ENCODE measurements around the gene IGFALS. TPM values are rescaled to one million over a fixed set of nuclear protein-coding genes. Genes with fewer than 3 reads are reported as not detected.

The IGFALS gene
- total and polyA plus RNA-seq, 2 donors (not counting 3 experiments of a cell fraction or from before 2014, with no cell fraction given): not detected

DNA sequence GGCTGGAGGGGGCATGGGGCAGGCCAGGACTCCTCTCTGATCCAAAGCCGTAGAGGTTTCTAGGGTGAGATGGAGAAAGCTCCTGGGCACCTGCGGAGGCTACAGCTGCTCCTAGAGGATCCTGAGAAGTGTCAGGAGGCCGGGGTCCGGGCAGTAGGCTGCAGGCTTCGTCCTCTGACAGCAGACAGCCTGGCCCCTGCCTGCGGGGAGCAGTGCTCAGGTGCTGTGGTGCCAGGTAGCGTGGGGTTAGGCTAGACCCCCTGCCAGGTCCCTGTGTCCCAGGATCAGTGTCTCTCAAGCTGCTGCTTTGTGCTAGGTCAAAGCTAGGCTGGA is 19.1 kb downstream of the IGFALS start:
- peak overlapping the region in 2 of 3 experiments; percentile 54 to 83 for H3K4me3 ChIP-seq (replicated peaks in 1 of 3; ENCODE audit: insufficient read depth in 1 of 3, low read depth in 1 of 3, low read length in 3 of 3)
- H3K9me3 ChIP-seq (replicated peaks; ENCODE audit: control insufficient read depth, insufficient read depth, low read length): no peaks in the 10 kb centered on the region
- DNase-seq (ENCODE audit: low read depth, low spot score) (no peak), FAIRE-seq (no peak)
- peak overlapping the region; percentile 45 for H3K4me2 ChIP-seq (ENCODE audit: insufficient read depth, low read length)
- dilution Hi-C loops (cut with MboI; ENCODE audit: extremely low pct_ligation_motif_present, low sequenced_read_pairs) (no loop called here), intact Hi-C loops (cut with micrococcal nuclease) (no loop called here)
- peaks cover 19% of the 10 kb centered on the region for H3K4me1 ChIP-seq (ENCODE audit: control insufficient read depth, extremely low read depth, insufficient read depth, low read length)
- ChIA-PET CTCF (interaction anchor here (1.1 to 2.0 kb wide), 2 partner anchors 8 to 49 kb away, joined by 9 to 16 read pairs; partner anchors contain the start of genes NUBP2 and SPSB3), POLR2A (interaction anchor here (1.4 kb wide), 1 partner anchor 8 kb away, joined by 6 read pairs; the partner anchor contains the start of genes NUBP2 and SPSB3)
- no peak for TF ChIP-seq GATA2 (IDR thresholded peaks at IDR 0.05; ENCODE audit: insufficient read depth, insufficient read length, low read depth, low read length)
- no peaks in the 10 kb centered on the region for H3K27me3 ChIP-seq (ENCODE audit: control insufficient read depth in 2 of 2, insufficient read depth in 2 of 2, low read length in 2 of 2)
- H4K20me1 ChIP-seq (replicated peaks; ENCODE audit: control insufficient read depth, extremely low read depth, insufficient read depth, low read length): no peaks in the 10 kb centered on the region
- H3K79me2 ChIP-seq (ENCODE audit: control insufficient read depth, insufficient read depth, low read length): peaks cover 17% of the 10 kb centered on the region
- H3K9me1 ChIP-seq (replicated peaks; ENCODE audit: control insufficient read depth, extremely low read depth, insufficient read depth, low read length): no peaks in the 10 kb centered on the region
- H3K27ac ChIP-seq (ENCODE audit: insufficient read depth, low read depth, low read length): no peak overlapping the region
- peaks cover 0 to 34% of the 10 kb centered on the region in 2 experiments for H3K36me3 ChIP-seq (ENCODE audit: control insufficient read depth in 2 of 2, extremely low read depth in 1 of 2, insufficient read depth in 2 of 2, low read length in 2 of 2)
- BruUV-seq (replicated peaks): no TSS peak
- H3K9ac ChIP-seq (replicated peaks; ENCODE audit: extremely low read depth, insufficient read depth, low read length): no peak overlapping the region
- no peak overlapping the region for H2AFZ ChIP-seq (ENCODE audit: low read depth, low read length)

DNA sequence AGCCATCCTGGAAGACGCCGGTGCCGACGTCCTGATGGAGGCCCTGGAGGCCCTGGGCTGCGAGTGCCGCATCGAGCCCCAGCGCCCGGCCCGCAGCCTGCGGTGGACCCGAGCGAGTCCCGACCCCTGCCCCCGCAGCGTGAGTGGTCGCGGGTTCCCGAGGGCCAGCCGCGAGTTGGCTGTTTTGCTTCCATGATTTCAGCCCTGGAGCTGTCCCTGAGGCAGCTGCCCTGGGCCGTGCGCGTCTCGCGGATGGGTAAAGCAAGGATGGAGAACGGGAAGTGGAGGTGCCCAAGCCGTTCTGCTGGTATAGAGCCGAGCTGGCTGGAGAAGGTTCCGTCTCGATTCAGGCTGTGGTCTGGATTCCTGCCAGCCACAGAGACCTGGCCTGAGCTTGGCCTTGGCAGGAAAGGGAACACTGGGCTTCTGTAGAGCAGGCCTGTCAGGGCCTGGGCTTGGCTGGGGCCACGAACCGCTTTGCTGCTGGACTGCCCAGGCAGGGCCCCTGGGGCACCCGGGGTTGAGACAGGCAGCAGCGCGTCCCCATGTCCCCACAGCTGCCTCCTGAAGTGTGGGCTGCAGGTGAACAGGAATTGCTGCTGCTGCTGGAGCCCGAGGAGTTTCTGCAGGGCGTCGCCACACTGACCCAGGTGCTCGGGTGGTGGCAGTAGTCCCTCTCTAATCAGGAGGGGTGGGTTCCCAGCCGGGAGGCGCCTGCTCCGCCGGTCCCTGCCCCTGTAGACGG is 19.6 kb downstream of the IGFALS start:
- intact Hi-C loops (cut with micrococcal nuclease): loop anchor here (1.0 kb wide), 1 partner anchor 8 kb away; the partner anchor contains the start of genes NUBP2 and SPSB3

More for the DNA sequence above, 19.6 kb downstream of the IGFALS start:
- Histone ChIP-seq H3K9ac (replicated peaks; ENCODE audit: extremely low read depth, insufficient read depth, low read length) (peak overlapping the region; percentile 80), H4K20me1 (replicated peaks; ENCODE audit: control insufficient read depth, extremely low read depth, insufficient read depth, low read length) (no peaks in the 10 kb centered on the region), H3K9me3 (replicated peaks; ENCODE audit: control insufficient read depth, insufficient read depth, low read length) (no peaks in the 10 kb centered on the region), H3K27me3 (ENCODE audit: control insufficient read depth in 2 of 2, insufficient read depth in 2 of 2, low read length in 2 of 2) (no peaks in the 10 kb centered on the region), H2AFZ (ENCODE audit: low read depth, low read length) (peak overlapping the region; percentile 10), H3K79me2 (ENCODE audit: control insufficient read depth, insufficient read depth, low read length) (peaks cover 17% of the 10 kb centered on the region), H3K4me2 (ENCODE audit: insufficient read depth, low read length) (peak overlapping the region; percentile 45), H3K27ac (ENCODE audit: insufficient read depth, low read depth, low read length) (no peak overlapping the region), H3K4me1 (ENCODE audit: control insufficient read depth, extremely low read depth, insufficient read depth, low read length) (peaks cover 19% of the 10 kb centered on the region), H3K36me3 (ENCODE audit: control insufficient read depth in 2 of 2, extremely low read depth in 1 of 2, insufficient read depth in 2 of 2, low read length in 2 of 2) (peaks cover 0 to 35% of the 10 kb centered on the region in 2 experiments), H3K4me3 (replicated peaks in 1 of 3; ENCODE audit: insufficient read depth in 1 of 3, low read depth in 1 of 3, low read length in 3 of 3) (peak overlapping the region; percentile 26 to 83 (median 54)), H3K9me1 (replicated peaks; ENCODE audit: control insufficient read depth, extremely low read depth, insufficient read depth, low read length) (no peaks in the 10 kb centered on the region)
- ChIA-PET CTCF (interaction anchor here (1.1 to 2.0 kb wide), 2 partner anchors 8 to 50 kb away, joined by 9 to 16 read pairs; partner anchors contain the start of genes NUBP2 and SPSB3), POLR2A (interaction anchor here (1.4 kb wide), 1 partner anchor 9 kb away, joined by 6 read pairs; the partner anchor contains the start of genes NUBP2 and SPSB3)
- dilution Hi-C loops (cut with MboI; ENCODE audit: extremely low pct_ligation_motif_present, low sequenced_read_pairs): no loop called here
- DNase-seq (ENCODE audit: low read depth, low spot score): no peak
- no TSS peak for BruUV-seq (replicated peaks)
- TF ChIP-seq, protein P1, sequence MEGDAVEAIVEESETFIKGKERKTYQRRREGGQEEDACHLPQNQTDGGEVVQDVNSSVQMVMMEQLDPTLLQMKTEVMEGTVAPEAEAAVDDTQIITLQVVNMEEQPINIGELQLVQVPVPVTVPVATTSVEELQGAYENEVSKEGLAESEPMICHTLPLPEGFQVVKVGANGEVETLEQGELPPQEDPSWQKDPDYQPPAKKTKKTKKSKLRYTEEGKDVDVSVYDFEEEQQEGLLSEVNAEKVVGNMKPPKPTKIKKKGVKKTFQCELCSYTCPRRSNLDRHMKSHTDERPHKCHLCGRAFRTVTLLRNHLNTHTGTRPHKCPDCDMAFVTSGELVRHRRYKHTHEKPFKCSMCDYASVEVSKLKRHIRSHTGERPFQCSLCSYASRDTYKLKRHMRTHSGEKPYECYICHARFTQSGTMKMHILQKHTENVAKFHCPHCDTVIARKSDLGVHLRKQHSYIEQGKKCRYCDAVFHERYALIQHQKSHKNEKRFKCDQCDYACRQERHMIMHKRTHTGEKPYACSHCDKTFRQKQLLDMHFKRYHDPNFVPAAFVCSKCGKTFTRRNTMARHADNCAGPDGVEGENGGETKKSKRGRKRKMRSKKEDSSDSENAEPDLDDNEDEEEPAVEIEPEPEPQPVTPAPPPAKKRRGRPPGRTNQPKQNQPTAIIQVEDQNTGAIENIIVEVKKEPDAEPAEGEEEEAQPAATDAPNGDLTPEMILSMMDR (IDR thresholded peaks at IDR 0.05; ENCODE audit: extremely low read depth in 1 of 2, insufficient read depth in 1 of 2, low read depth in 1 of 2, low read length in 2 of 2): no peak
- TF ChIP-seq JUN (IDR thresholded peaks at IDR 0.05; ENCODE audit: borderline replicate concordance, insufficient read depth, insufficient read length, low read depth) (no peak), POLR2AphosphoS5 (IDR thresholded peaks at IDR 0.05; ENCODE audit: insufficient read depth, low read depth, low read length) (no peak), EZH2 (IDR thresholded peaks at IDR 0.05; ENCODE audit: borderline replicate concordance, low read depth, low read length, severe bottlenecking) (no peak), FOS (IDR thresholded peaks at IDR 0.05; ENCODE audit: borderline replicate concordance, insufficient read depth, low read length) (no peak), MYC (IDR thresholded peaks at IDR 0.05; ENCODE audit: low read depth, low read length) (no peak), POLR2A (IDR thresholded peaks at IDR 0.05; ENCODE audit: low read depth, low read length) (no peak), GATA2 (IDR thresholded peaks at IDR 0.05; ENCODE audit: insufficient read depth, insufficient read length, low read depth, low read length) (no peak)
- TF ChIP-seq, protein P2, sequence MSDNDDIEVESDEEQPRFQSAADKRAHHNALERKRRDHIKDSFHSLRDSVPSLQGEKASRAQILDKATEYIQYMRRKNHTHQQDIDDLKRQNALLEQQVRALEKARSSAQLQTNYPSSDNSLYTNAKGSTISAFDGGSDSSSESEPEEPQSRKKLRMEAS (IDR thresholded peaks at IDR 0.05; ENCODE audit: insufficient read depth, insufficient read length): no peak
- FAIRE-seq: peak; percentile 59

Measured in endothelial cell of umbilical vein (primary cell).